ENCODE results near the gene TTC7B. TPM values are rescaled to one million over a fixed set of nuclear protein-coding genes. Genes with fewer than 3 reads are reported as not detected.

TTC7B gene
- total and polyA plus RNA-seq, 10 of the 15 experiments (the other 5 are each of a cell fraction or from before 2014, with no cell fraction given) = under 0.01 to 1.1 (median 0.26) TPM; not detected in 2

- no peak for TF ChIP-seq E2F8 (IDR thresholded peaks at IDR 0.05; ENCODE audit: low read depth, partially characterized antibody)
- no peak for TF ChIP-seq TBL1XR1 (IDR thresholded peaks at IDR 0.05; ENCODE audit: low read depth, low read length)
Measured at GRCh38 chr14:90846511-90846910, 30.3 kb upstream of the TTC7B start (continued).

- ChIA-PET RAD21 (ENCODE audit: unreplicated experiment) (interaction anchor here (1.3 kb wide), 1 partner anchor 86 kb away, joined by 3 read pairs; no protein-coding TSS in a partner anchor), POLR2A (no interaction called here), CTCF (no interaction called here), SMC1A (ENCODE audit: uncharacterized antibody, unreplicated experiment) (no interaction called here)
- WGBS (ENCODE audit: insufficient coverage, insufficient replicate concordance, low lambda C conversion rate, missing lambda C conversion rate) = 13% methylated on average over 3 of the region's 3 CpGs
- no peak for DNase-seq (ENCODE audit: low read depth, low spot score)
- FAIRE-seq = no peak
- Histone ChIP-seq H3K4me3 (no peak overlapping the region), H3K4me2 (ENCODE audit: control insufficient read depth, insufficient read depth) (no peak overlapping the region), H3K27me3 (replicated peaks in 1 of 2; ENCODE audit: control insufficient read depth in 2 of 2, insufficient read depth in 2 of 2, low read length in 1 of 2) (no peaks in the 10 kb centered on the region), H2AFZ (ENCODE audit: control insufficient read depth, low read depth, low read length) (no peak overlapping the region), H3K36me3 (ENCODE audit: control insufficient read depth in 2 of 2, insufficient read depth in 2 of 2, low read length in 1 of 2) (no peaks in the 10 kb centered on the region), H3K79me2 (ENCODE audit: control insufficient read depth, insufficient read depth, low read length) (no peaks in the 10 kb centered on the region), H3K27ac (ENCODE audit: control insufficient read depth, insufficient read depth) (no peak overlapping the region), H3K9me3 (replicated peaks; ENCODE audit: control insufficient read depth, insufficient read depth, low read length) (no peaks in the 10 kb centered on the region), H3K9ac (ENCODE audit: control insufficient read depth, insufficient read depth, low read length) (no peak overlapping the region), H4K20me1 (ENCODE audit: control insufficient read depth, insufficient read depth) (no peaks in the 10 kb centered on the region), H3K4me1 (ENCODE audit: control insufficient read depth, insufficient read depth, low read length) (no peaks in the 10 kb centered on the region)
- no peak for ATAC-seq
- BruUV-seq (replicated peaks) = no TSS peak
- intact Hi-C loops (cut with micrococcal nuclease; ENCODE audit: unreplicated experiment) (no loop called here), in situ Hi-C loops (cut with MboI) (no loop called here)
- TF ChIP-seq PAX5 (IDR thresholded peaks at IDR 0.05; ENCODE audit: borderline replicate concordance, low read depth, low read length) (no peak), SMC3 (IDR thresholded peaks at IDR 0.05; ENCODE audit: borderline replicate concordance, low read length) (no peak), RELB (IDR thresholded peaks at IDR 0.05; ENCODE audit: low read depth) (no peak), ZBTB40 (IDR thresholded peaks at IDR 0.05; ENCODE audit: borderline replicate concordance) (no peak), USF1 (IDR thresholded peaks at IDR 0.05; ENCODE audit: borderline replicate concordance, extremely low read length, insufficient read depth, low read depth, low read length) (no peak)
Measured at GRCh38 chr14:90844321-90844720, 28.1 kb upstream of the TTC7B start.
